CD14-positive monocyte (primary cell): ENCODE data around the gene C17orf100. TPM values are rescaled to one million over a fixed set of nuclear protein-coding genes. Genes with fewer than 3 reads are reported as not detected.
A peak's percentile ranks its signal among the peaks of the same experiment; 100 is the strongest.

Experiments used
- DNase-seq, 3 donors: peaks; one replicate each; pipeline ENCODE4 v3.0.0-alpha.2; 2011 to 2022
- H2AFZ ChIP-seq: 2 replicates; pipeline ENCODE4 v1.6.0; 2012; ENCODE audit warnings: mild to moderate bottlenecking, low read depth, low read length, inconsistent platforms; ENCODE audit not compliant: insufficient read depth, poor library complexity, severe bottlenecking
- H3K27ac ChIP-seq, 2 donors: 1 replicate in 1 of 2; 2 replicates in 1 of 2; pipeline ENCODE4 v1.5.1; 2012 to 2013; ENCODE audit warnings: low read length in 2 of 2, control low read depth in 1 of 2, inconsistent platforms in 1 of 2, low read depth in 1 of 2, mild to moderate bottlenecking in 1 of 2
- H3K27me3 ChIP-seq, 2 donors: one replicate each; pipeline versions ENCODE4 v1.6.0 to v1.6.1; 2011 to 2013; ENCODE audit warnings: low read length in 2 of 2; ENCODE audit not compliant: control insufficient read depth in 2 of 2, insufficient read depth in 2 of 2
- H3K36me3 ChIP-seq, 2 donors: replicated peaks in 1 of 2; 1 replicate in 1 of 2; 2 replicates in 1 of 2; pipeline versions ENCODE4 v1.5.1 to v1.6.1; 2012 to 2013; ENCODE audit warnings: low read length in 2 of 2, control low read depth in 1 of 2, inconsistent platforms in 1 of 2, mild to moderate bottlenecking in 1 of 2; ENCODE audit not compliant: insufficient read depth in 2 of 2, control insufficient read depth in 1 of 2
- H3K4me1 ChIP-seq, 2 donors: 1 replicate in 1 of 2; 2 replicates in 1 of 2; pipeline versions ENCODE4 v1.5.1 to v1.6.1; 2012 to 2013; ENCODE audit warnings: low read length in 2 of 2, control low read depth in 1 of 2, inconsistent platforms in 1 of 2, mild to moderate bottlenecking in 1 of 2, moderate library complexity in 1 of 2; ENCODE audit not compliant: insufficient read depth in 2 of 2, control insufficient read depth in 1 of 2
- H3K4me2 ChIP-seq: replicated peaks from 2 replicates; pipeline ENCODE3; 2012; ENCODE audit warnings: low read length, moderate library complexity, mild to moderate bottlenecking; ENCODE audit not compliant: poor library complexity, severe bottlenecking; ENCODE audit errors: extremely low read depth
- H3K4me3 ChIP-seq, 3 experiments: fragments of 200-600 bp in 1 of 3; sonication (generic) in 1 of 3; replicated peaks in 1 of 3; 1 replicate in 2 of 3; 2 replicates in 1 of 3; pipeline ENCODE4 v1.5.1; 2011 to 2013; ENCODE audit warnings: low read length in 3 of 3, mild to moderate bottlenecking in 3 of 3, control low read depth in 2 of 3, low read depth in 2 of 3, inconsistent platforms in 1 of 3, moderate library complexity in 1 of 3
- H3K79me2 ChIP-seq: 2 replicates; pipeline ENCODE4 v1.6.0; 2012; ENCODE audit warnings: mild to moderate bottlenecking, control low read depth, inconsistent platforms, low read length, moderate library complexity; ENCODE audit not compliant: insufficient read depth
- H3K9ac ChIP-seq: 2 replicates; pipeline ENCODE4 v1.6.0; 2017; ENCODE audit warnings: low read length, mild to moderate bottlenecking; ENCODE audit not compliant: insufficient read depth, poor library complexity, severe bottlenecking
- H3K9me3 ChIP-seq, 2 donors: replicated peaks in 1 of 2; 1 replicate in 1 of 2; 2 replicates in 1 of 2; pipeline versions ENCODE4 v1.5.1 to v1.6.1; 2012 to 2013; ENCODE audit warnings: low read length in 2 of 2, control low read depth in 1 of 2; ENCODE audit not compliant: control insufficient read depth in 1 of 2, insufficient read depth in 1 of 2
- H4K20me1 ChIP-seq: 2 replicates; pipeline ENCODE4 v1.6.0; 2012; ENCODE audit warnings: mild to moderate bottlenecking, low read length, control low read depth, moderate library complexity; ENCODE audit not compliant: insufficient read depth
- H3K27ac Mint-ChIP-seq, 7 donors: one replicate each; pipeline ENCODE4 v1.8.0; 2020; ENCODE audit warnings: mild to moderate bottlenecking in 7 of 7, mixed read lengths in 7 of 7, moderate library complexity in 6 of 7, inconsistent platforms in 2 of 7
- H3K27me3 Mint-ChIP-seq, 3 donors: one replicate each; pipeline ENCODE4 v1.8.0; 2021 to 2022; ENCODE audit warnings: low read depth in 3 of 3, mild to moderate bottlenecking in 3 of 3, mixed read lengths in 3 of 3, moderate library complexity in 3 of 3, inconsistent platforms in 1 of 3
- H3K36me3 Mint-ChIP-seq, 2 donors: one replicate each; pipeline ENCODE4 v1.8.0; 2020; ENCODE audit warnings: mixed read lengths in 2 of 2, inconsistent platforms in 1 of 2, mild to moderate bottlenecking in 1 of 2
- H3K4me1 Mint-ChIP-seq: one replicate; pipeline ENCODE4 v1.8.0; 2020; ENCODE audit warnings: mild to moderate bottlenecking, mixed read lengths
- H3K4me3 Mint-ChIP-seq, 2 donors: one replicate each; pipeline ENCODE4 v1.8.0; 2020; ENCODE audit warnings: mild to moderate bottlenecking in 2 of 2, mixed read lengths in 2 of 2, moderate library complexity in 1 of 2
- H3K9me3 Mint-ChIP-seq, 7 donors: one replicate each; pipeline ENCODE4 v1.8.0; 2020 to 2022; ENCODE audit warnings: mixed read lengths in 7 of 7, mild to moderate bottlenecking in 6 of 7, moderate library complexity in 6 of 7, inconsistent platforms in 2 of 7
- CTCF ChIP-seq: fragments of 200-600 bp; IDR thresholded peaks from one replicate; pipeline ENCODE4 v1.8.0; 2022; ENCODE audit warnings: antibody characterized with exemption, mild to moderate bottlenecking
- WGBS: methylation state at CpG from one replicate; pipeline ENCODE4 v1.1.5; 2013; ENCODE audit warnings: missing lambda C conversion rate; ENCODE audit not compliant: insufficient coverage; 5-methylcytosine and 5-hydroxymethylcytosine counted together
- intact Hi-C, 2 donors: fragments of 100-400 bp; cut with micrococcal nuclease; formaldehyde crosslinking; loops; one replicate each; pipeline versions ENCODE4 v1.15.0 to v1.15.1; 2023
- polyA plus RNA-seq, 3 donors: library from polyadenylated mRNA; depleted of rRNA in 1 of 3; unstranded in 2 of 3; stranded (reverse) in 1 of 3; fragments of 300-500 nt in 2 of 3; fragments of >200 nt in 1 of 3; fragmentation: Illumina TruSeq in 2 of 3; gene quantifications; 1 replicate in 2 of 3; 2 replicates in 1 of 3; pipeline ENCODE4 v1.2.3, GENCODE V29; 2012 to 2021

Gene C17orf100
- polyA plus RNA-seq, 3 donors = 0.51 to 1.8 (median 1.2) TPM

GRCh38 chr17:6643451-6644125 lies 8.0 kb upstream of the C17orf100 start:
- Mint-ChIP-seq H3K4me3 (no peak overlapping the region), H3K9me3 (no peaks in the 10 kb centered on the region), H3K4me1 (peaks cover 34% of the 10 kb centered on the region), H3K36me3 (peaks cover 50% of the 10 kb centered on the region in 2 donors), H3K27ac (no peak overlapping the region), H3K27me3 (peaks cover 0 to 11% (median 0%) of the 10 kb centered on the region in 3 donors)
- intact Hi-C loops = loop anchor here in 1 of 2 donors (10.0 kb wide), 1 partner anchor 169 kb away; no protein-coding TSS in a partner anchor
- Histone ChIP-seq H3K27ac (no peak overlapping the region), H4K20me1 (peaks cover 42% of the 10 kb centered on the region), H3K4me2 (no peak overlapping the region), H3K4me1 (peaks cover 21 to 32% of the 10 kb centered on the region in 2 donors), H3K4me3 (no peak overlapping the region), H3K36me3 (peaks cover 20 to 59% of the 10 kb centered on the region in 2 donors), H2AFZ (no peak overlapping the region), H3K9me3 (no peaks in the 10 kb centered on the region), H3K27me3 (no peaks in the 10 kb centered on the region), H3K9ac (no peak overlapping the region), H3K79me2 (peaks cover 51% of the 10 kb centered on the region)
- 100% methylated on average over 3 of the region's 5 CpGs for WGBS
- TF ChIP-seq CTCF = no peak
- DNase-seq = no peak

GRCh38 chr17:6648181-6648580 lies 3.4 kb upstream of the C17orf100 start:
- no peak overlapping the region for H3K4me3 ChIP-seq
- Mint-ChIP-seq H3K4me3 (no peak overlapping the region), H3K27ac (peak overlapping the region in 2 of 7 donors; percentile 4 to 73), H3K9me3 (peaks cover 0 to 8% (median 0%) of the 10 kb centered on the region in 7 donors), H3K4me1 (peaks cover 28% of the 10 kb centered on the region), H3K36me3 (peaks cover 57 to 60% of the 10 kb centered on the region in 2 donors), H3K27me3 (peaks cover 11 to 13% (median 12%) of the 10 kb centered on the region in 3 donors)
- H3K79me2 ChIP-seq = peaks cover 46% of the 10 kb centered on the region
- H3K4me2 ChIP-seq = no peak overlapping the region
- TF ChIP-seq CTCF = peak; percentile 22
- no peak overlapping the region for H2AFZ ChIP-seq
- H3K9me3 ChIP-seq = no peaks in the 10 kb centered on the region
- DNase-seq = no peak
- peaks cover 10 to 13% of the 10 kb centered on the region in 2 donors for H3K27me3 ChIP-seq
- peaks cover 17 to 62% of the 10 kb centered on the region in 2 donors for H3K36me3 ChIP-seq
- H3K4me1 ChIP-seq = peaks cover 18 to 20% of the 10 kb centered on the region in 2 donors
- H4K20me1 ChIP-seq = peaks cover 44% of the 10 kb centered on the region
- intact Hi-C loops = loop anchor here (1.0 to 10.0 kb wide), 2 partner anchors 173 to 175 kb away; no protein-coding TSS in a partner anchor
- H3K27ac ChIP-seq = no peak overlapping the region
- no peak overlapping the region for H3K9ac ChIP-seq
